KG1 (cell line): ENCODE measurements around the gene KMT5B.

Experiments used
- DNase-seq: peaks from one replicate; lab custom pipeline; 2025; lab: John Stamatoyannopoulos, UW

Gene KMT5B

GRCh38 chr11:68179847-68180246 is 33.2 kb downstream of the KMT5B start:
- no peak for DNase-seq

GRCh38 chr11:68177877-68178276 is 35.2 kb downstream of the KMT5B start:
- no peak for DNase-seq

- no peak for DNase-seq
Measured at GRCh38 chr11:68173926-68174325, 39.2 kb downstream of the KMT5B start.

- no peak for DNase-seq
Measured at GRCh38 chr11:68169442-68169841, 43.7 kb downstream of the KMT5B start.

GRCh38 chr11:68168694-68169093 is 44.4 kb downstream of the KMT5B start:
- no peak for DNase-seq

GRCh38 chr11:68167474-68167873 is 45.6 kb downstream of the KMT5B start:
- DNase-seq, result no peak

- no peak for DNase-seq
Measured at GRCh38 chr11:68166969-68167368, 46.1 kb downstream of the KMT5B start.

GRCh38 chr11:68165601-68166000 is 47.5 kb downstream of the KMT5B start:
- DNase-seq, result no peak

- no peak for DNase-seq
Measured at GRCh38 chr11:68164437-68164836, 48.7 kb downstream of the KMT5B start.

- no peak for DNase-seq
Measured at GRCh38 chr11:68163691-68164090, 49.4 kb downstream of the KMT5B start.

GRCh38 chr11:68160100-68160695 is 52.9 kb downstream of the KMT5B start:
- DNase-seq, result no peak

GRCh38 chr11:68159665-68160064 is 53.4 kb downstream of the KMT5B start:
- DNase-seq, result no peak

- no peak for DNase-seq
Measured at GRCh38 chr11:68159161-68159560, 53.9 kb downstream of the KMT5B start.

- no peak for DNase-seq
Measured at GRCh38 chr11:68158580-68158979, 54.5 kb downstream of the KMT5B start.

- no peak for DNase-seq
Measured at GRCh38 chr11:68153742-68154141, 59.4 kb downstream of the KMT5B start.

- DNase-seq, result peak; percentile 26
Measured at GRCh38 chr11:68150037-68150436, 63.1 kb downstream of the KMT5B start.

GRCh38 chr11:68149417-68149816 is 63.7 kb downstream of the KMT5B start:
- no peak for DNase-seq

- DNase-seq, result no peak
Measured at GRCh38 chr11:68148879-68149278, 64.2 kb downstream of the KMT5B start.

- no peak for DNase-seq
Measured at GRCh38 chr11:68148071-68148805, 64.9 kb downstream of the KMT5B start.

GRCh38 chr11:68146704-68147474 is 66.2 kb downstream of the KMT5B start:
- peak; percentile 77 for DNase-seq

GRCh38 chr11:68146010-68146540 is 67.0 kb downstream of the KMT5B start:
- no peak for DNase-seq

GRCh38 chr11:68145120-68145866 is 67.8 kb downstream of the KMT5B start:
- no peak for DNase-seq
